ENCODE measurements around the gene FBLN2. TPM values are rescaled to one million over a fixed set of nuclear protein-coding genes. Genes with fewer than 3 reads are reported as not detected.

FBLN2 gene
- polyA plus RNA-seq, 1 experiment, result 15.5 TPM

Other genes starting within 250 kb of the FBLN2 start
- 0.04 and 0.05 TPM in 2 replicates for gene NUP210, start 128.8 kb upstream of the FBLN2 start, polyA plus RNA-seq (2011; rRNA removed)
- 7.1 and 7.5 TPM in 2 replicates for gene HDAC11, start 68.8 kb upstream of the FBLN2 start, polyA plus RNA-seq (2011; rRNA removed)

Measured in AG04450 (cell line).